ENCODE data around the gene UBN1. TPM values are rescaled to one million over a fixed set of nuclear protein-coding genes. Genes with fewer than 3 reads are reported as not detected.

Gene UBN1
- total and polyA plus RNA-seq, 2 of the 13 experiments (the other 11 are each of a cell fraction or from before 2014, with no cell fraction given), result 10.6 to 23.5 TPM

DNA sequence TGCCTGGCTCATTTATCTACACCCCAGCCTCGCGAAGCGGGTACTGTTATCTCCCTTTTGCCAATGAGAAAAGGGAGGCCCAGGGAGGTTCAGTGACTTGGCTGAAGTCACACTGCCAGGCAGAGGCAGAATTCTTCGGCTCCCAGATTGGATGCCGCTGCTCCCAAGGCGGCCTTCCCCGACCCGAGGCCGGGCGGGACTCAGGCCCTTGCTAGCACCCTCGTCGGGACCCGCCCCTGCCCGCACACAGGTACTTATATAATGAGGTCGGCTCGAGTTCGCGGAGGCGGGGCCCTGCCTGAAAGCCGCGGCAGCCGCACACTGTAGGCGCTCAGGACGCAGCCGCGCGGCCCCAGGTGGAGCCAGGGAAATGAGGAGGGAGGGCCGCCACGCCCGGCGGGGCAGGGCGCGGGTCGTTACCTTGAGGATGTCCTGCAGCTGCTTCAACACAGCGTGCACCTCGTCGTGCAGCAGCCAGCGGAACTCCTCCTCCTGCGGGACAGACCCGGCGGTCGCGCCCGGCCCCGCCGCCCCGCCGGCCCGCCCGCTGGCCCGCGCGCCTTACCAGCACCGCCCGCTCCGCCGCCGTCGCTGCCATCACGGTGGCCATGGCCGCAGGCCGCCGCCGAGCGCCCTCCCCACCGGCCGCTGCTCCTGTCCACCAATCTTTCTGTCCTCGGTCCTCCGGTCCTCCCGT, 45.2 kb upstream of the UBN1 start, which contains the start of gene ROGDI (continued):
- TF ChIP-seq BATF2 (CRISPR knock-in tag; IDR thresholded peaks at IDR 0.05), result no peak
- TF ChIP-seq GABPA (IDR thresholded peaks at IDR 0.05; ENCODE audit: low read depth, low read length), result no peak
- TF ChIP-seq GABPA (CRISPR knock-in tag; IDR thresholded peaks at IDR 0.05; ENCODE audit: low read depth), result peak; percentile 9; the same call in 1 of the 2 replicates
- peak; percentile 24; the same call in 1 of the 2 replicates for TF ChIP-seq MEIS2 (CRISPR knock-in tag; IDR thresholded peaks at IDR 0.05)
- TF ChIP-seq, protein P1, sequence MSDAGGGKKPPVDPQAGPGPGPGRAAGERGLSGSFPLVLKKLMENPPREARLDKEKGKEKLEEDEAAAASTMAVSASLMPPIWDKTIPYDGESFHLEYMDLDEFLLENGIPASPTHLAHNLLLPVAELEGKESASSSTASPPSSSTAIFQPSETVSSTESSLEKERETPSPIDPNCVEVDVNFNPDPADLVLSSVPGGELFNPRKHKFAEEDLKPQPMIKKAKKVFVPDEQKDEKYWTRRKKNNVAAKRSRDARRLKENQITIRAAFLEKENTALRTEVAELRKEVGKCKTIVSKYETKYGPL (CRISPR knock-in tag; IDR thresholded peaks at IDR 0.05), result peak; percentile 94
- TF ChIP-seq, protein P2, sequence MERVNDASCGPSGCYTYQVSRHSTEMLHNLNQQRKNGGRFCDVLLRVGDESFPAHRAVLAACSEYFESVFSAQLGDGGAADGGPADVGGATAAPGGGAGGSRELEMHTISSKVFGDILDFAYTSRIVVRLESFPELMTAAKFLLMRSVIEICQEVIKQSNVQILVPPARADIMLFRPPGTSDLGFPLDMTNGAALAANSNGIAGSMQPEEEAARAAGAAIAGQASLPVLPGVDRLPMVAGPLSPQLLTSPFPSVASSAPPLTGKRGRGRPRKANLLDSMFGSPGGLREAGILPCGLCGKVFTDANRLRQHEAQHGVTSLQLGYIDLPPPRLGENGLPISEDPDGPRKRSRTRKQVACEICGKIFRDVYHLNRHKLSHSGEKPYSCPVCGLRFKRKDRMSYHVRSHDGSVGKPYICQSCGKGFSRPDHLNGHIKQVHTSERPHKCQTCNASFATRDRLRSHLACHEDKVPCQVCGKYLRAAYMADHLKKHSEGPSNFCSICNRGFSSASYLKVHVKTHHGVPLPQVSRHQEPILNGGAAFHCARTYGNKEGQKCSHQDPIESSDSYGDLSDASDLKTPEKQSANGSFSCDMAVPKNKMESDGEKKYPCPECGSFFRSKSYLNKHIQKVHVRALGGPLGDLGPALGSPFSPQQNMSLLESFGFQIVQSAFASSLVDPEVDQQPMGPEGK (CRISPR knock-in tag; IDR thresholded peaks at IDR 0.05), result 0 out of 2 replicates have a peak, but pooled peaks have one; percentile 20
- TF ChIP-seq ZNF724P (CRISPR knock-in tag; IDR thresholded peaks at IDR 0.05; ENCODE audit: borderline replicate concordance), result peak; percentile 63; the same call in 1 of the 2 replicates
- peak; percentile 30; the same call in 1 of the 2 replicates for TF ChIP-seq KMT2A (CRISPR knock-in tag; IDR thresholded peaks at IDR 0.05)
- TF ChIP-seq SAP130 (CRISPR knock-in tag; IDR thresholded peaks at IDR 0.05; ENCODE audit: low read depth), result peak; percentile 81
- TF ChIP-seq SPEN (CRISPR knock-in tag; IDR thresholded peaks at IDR 0.05; ENCODE audit: low read depth), result peak; percentile 39; the same call in 1 of the 2 replicates
- TF ChIP-seq KLF12 (CRISPR knock-in tag; IDR thresholded peaks at IDR 0.05; ENCODE audit: borderline replicate concordance), result 0 out of 2 replicates have a peak, but pooled peaks have one; percentile 53
- TF ChIP-seq ZNF563 (CRISPR knock-in tag; IDR thresholded peaks at IDR 0.05), result peak; percentile 47; the same call in 1 of the 2 replicates
- TF ChIP-seq CREB3 (CRISPR knock-in tag; IDR thresholded peaks at IDR 0.05), result no peak
- TF ChIP-seq HCFC1 (IDR thresholded peaks at IDR 0.05; ENCODE audit: low read depth, low read length), result no peak
- peak; percentile 57 for TF ChIP-seq DMAP1 (CRISPR knock-in tag; IDR thresholded peaks at IDR 0.05)
- TF ChIP-seq, protein P3, sequence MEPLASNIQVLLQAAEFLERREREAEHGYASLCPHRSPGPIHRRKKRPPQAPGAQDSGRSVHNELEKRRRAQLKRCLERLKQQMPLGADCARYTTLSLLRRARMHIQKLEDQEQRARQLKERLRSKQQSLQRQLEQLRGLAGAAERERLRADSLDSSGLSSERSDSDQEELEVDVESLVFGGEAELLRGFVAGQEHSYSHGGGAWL (CRISPR knock-in tag; IDR thresholded peaks at IDR 0.05), result no peak
- no peak for TF ChIP-seq ATM (IDR thresholded peaks at IDR 0.05; ENCODE audit: borderline replicate concordance)
- peak; percentile 28 for TF ChIP-seq ASH2L (IDR thresholded peaks at IDR 0.05; ENCODE audit: insufficient read length, low read depth, low read length)
- peak; percentile 62 for TF ChIP-seq ZNF605 (CRISPR knock-in tag; IDR thresholded peaks at IDR 0.05)
- TF ChIP-seq ZNF607 (CRISPR knock-in tag; IDR thresholded peaks at IDR 0.05; ENCODE audit: borderline replicate concordance), result 0 out of 2 replicates have a peak, but pooled peaks have one; percentile 68
- no peak for TF ChIP-seq FOXP1 (IDR thresholded peaks at IDR 0.05)
- TF ChIP-seq FOXP1 (CRISPR knock-in tag; IDR thresholded peaks at IDR 0.05), result no peak
- no peak for TF ChIP-seq RAD51 (IDR thresholded peaks at IDR 0.05; ENCODE audit: borderline replicate concordance)
- peak; percentile 98 for TF ChIP-seq RXRA (CRISPR knock-in tag; IDR thresholded peaks at IDR 0.05)
- TF ChIP-seq ZNF530 (CRISPR knock-in tag; IDR thresholded peaks at IDR 0.05; ENCODE audit: low read depth), result no peak
- TF ChIP-seq SOX13 (IDR thresholded peaks at IDR 0.05), result 0 out of 2 replicates have a peak, but pooled peaks have one; percentile 7
- TF ChIP-seq SOX13 (CRISPR knock-in tag; conservative IDR thresholded peaks at IDR 0.05 in 1 of 2, IDR thresholded peaks at IDR 0.05 in 1 of 2), result peak in 1 of 2 experiments; percentile 17; a peak in 1 of 4 replicates
- TF ChIP-seq ZNF777 (CRISPR knock-in tag; IDR thresholded peaks at IDR 0.05), result peak; percentile 44; the same call in 1 of the 2 replicates

All from HepG2 (cell line).